Vagina (tissue), 2 donors: ENCODE measurements around the gene ATP2A3.

Source experiments
- POLR2A ChIP-seq, 2 donors: fragments of 450-650 bp; IDR thresholded peaks; one replicate each; pipeline ENCODE4 v1.6.1; 2017; ENCODE audit warnings: antibody characterized with exemption in 2 of 2, mild to moderate bottlenecking in 2 of 2, moderate library complexity in 2 of 2
- POLR2AphosphoS5 ChIP-seq, 2 donors: sonication (generic); formaldehyde crosslinking; IDR thresholded peaks; one replicate each; pipeline ENCODE4 v1.9.0; 2017; ENCODE audit warnings: antibody characterized with exemption in 2 of 2, mild to moderate bottlenecking in 2 of 2, low read depth in 1 of 2; ENCODE audit not compliant: insufficient read depth in 1 of 2
- TF ChIP-seq, protein P1 (sequence below), 3 experiments: fragments of 450-650 bp in 2 of 3; fragments of 200-600 bp in 1 of 3; sonication (generic) in 1 of 3; IDR thresholded peaks; one replicate each; pipeline ENCODE4 v1.5.1; 2017 to 2019; ENCODE audit warnings: antibody characterized with exemption in 3 of 3, mild to moderate bottlenecking in 2 of 3, moderate library complexity in 2 of 3

GRCh38 chr17:3981455-3981854, 17.2 kb upstream of the ATP2A3 start:
- TF ChIP-seq, protein P1, sequence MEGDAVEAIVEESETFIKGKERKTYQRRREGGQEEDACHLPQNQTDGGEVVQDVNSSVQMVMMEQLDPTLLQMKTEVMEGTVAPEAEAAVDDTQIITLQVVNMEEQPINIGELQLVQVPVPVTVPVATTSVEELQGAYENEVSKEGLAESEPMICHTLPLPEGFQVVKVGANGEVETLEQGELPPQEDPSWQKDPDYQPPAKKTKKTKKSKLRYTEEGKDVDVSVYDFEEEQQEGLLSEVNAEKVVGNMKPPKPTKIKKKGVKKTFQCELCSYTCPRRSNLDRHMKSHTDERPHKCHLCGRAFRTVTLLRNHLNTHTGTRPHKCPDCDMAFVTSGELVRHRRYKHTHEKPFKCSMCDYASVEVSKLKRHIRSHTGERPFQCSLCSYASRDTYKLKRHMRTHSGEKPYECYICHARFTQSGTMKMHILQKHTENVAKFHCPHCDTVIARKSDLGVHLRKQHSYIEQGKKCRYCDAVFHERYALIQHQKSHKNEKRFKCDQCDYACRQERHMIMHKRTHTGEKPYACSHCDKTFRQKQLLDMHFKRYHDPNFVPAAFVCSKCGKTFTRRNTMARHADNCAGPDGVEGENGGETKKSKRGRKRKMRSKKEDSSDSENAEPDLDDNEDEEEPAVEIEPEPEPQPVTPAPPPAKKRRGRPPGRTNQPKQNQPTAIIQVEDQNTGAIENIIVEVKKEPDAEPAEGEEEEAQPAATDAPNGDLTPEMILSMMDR (IDR thresholded peaks at IDR 0.05): no peak
- no peak for TF ChIP-seq POLR2A (IDR thresholded peaks at IDR 0.05)
- TF ChIP-seq POLR2AphosphoS5 (IDR thresholded peaks at IDR 0.05; ENCODE audit: insufficient read depth in 1 of 2, low read depth in 1 of 2): no peak
